Vein endothelial cell (primary cell): ENCODE measurements around the gene PKN2. TPM values are rescaled to one million over a fixed set of nuclear protein-coding genes. Genes with fewer than 3 reads are reported as not detected.

Experiments
- small RNA-seq: library from RNA; depleted of rRNA; stranded (forward); fragments of <200 nt; gene quantifications from one replicate; pipeline ENCODE3, GENCODE V24; 2012
- total RNA-seq: library from RNA; depleted of rRNA; stranded (reverse); fragments of >200 nt; gene quantifications from 2 replicates; pipeline ENCODE4 v1.2.3, GENCODE V29; 2012

The PKN2 gene
- total RNA-seq, result 48.7 and 50.6 TPM in 2 replicates

DNA sequence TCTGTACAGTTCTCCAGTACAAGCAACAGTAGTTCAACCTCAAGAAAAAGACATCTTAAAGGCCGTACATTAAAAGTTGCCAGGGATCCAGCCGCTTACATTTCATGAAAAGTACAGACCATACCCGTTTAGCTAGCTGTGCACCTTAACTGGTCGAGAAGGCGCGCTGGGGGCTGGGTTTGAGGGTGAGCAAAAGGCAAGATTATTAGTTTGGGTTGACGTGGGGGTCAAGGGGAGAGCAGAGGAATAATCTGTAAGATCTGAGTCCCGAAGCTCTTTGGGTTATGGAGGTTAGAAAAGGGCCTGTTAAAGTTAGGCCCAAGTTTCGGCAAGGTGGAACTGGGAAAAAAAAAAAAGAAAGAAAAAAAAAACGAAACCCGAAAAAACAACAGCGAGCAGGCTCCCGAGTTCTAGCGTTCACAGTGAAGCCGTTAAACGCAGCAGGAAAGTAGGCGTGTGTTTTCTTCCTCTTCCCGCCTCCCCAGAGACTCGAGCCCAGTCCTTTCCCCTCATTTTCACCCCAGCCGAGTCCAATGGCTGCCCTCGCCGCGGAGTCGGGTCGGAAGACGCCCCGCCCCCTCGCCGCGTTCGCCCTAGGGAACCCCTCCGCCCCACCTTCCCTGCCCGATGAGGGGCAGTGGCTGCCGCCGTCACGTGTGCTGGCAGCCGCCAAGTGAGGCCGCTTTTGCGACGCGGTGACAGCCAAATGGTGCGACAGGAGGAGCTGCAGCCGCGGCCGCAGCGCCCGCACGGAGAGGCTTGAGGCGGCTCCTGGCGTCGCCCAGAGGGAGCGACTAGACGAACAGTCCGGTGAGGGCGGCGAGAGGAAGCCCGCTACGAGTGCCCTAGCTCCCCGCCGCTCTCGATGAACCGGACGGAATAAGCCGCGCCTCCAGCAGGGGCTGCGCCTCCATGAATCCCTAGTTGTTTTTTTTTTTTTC, at the start of gene PKN2:
TSS of gene PKN2 (plus strand) at position 733 of the 941 bp plus-strand sequence. CDS start 308 bp downstream, outside the sequence.

Small RNA genes lying within 50 kb of the gene (small RNA-seq; reads per million reads assigned to genes)
- gene RNU6-125P, result not detected

Other genes starting within 250 kb of the PKN2 start
- 31.0 and 33.1 TPM in 2 replicates for gene GTF2B, start 207.3 kb downstream of the PKN2 start, total RNA-seq